Tibial artery (tissue), 4 donors: Measurements from ENCODE around the gene FBXW9.
A peak's percentile ranks its signal among the peaks of the same experiment; 100 is the strongest.

ENCODE experiments used
- DNase-seq, 2 donors: peaks; one replicate each; pipeline ENCODE4 v3.0.0-alpha.2; 2019
- H3K27ac ChIP-seq, 2 donors: fragments of 200-600 bp; sonication (generic) in 1 of 2; 1 replicate in 1 of 2; 2 replicates in 1 of 2; pipeline ENCODE4 v1.5.1; 2018 to 2019; ENCODE audit warnings: mild to moderate bottlenecking in 1 of 2
- H3K27me3 ChIP-seq, 2 donors: fragments of 200-600 bp; sonication (generic) in 1 of 2; one replicate each; pipeline versions ENCODE4 v1.5.1 to v1.6.0; 2016 to 2019
- H3K36me3 ChIP-seq, 3 donors: fragments of 200-600 bp; sonication (generic) in 2 of 3; one replicate each; pipeline ENCODE4 v1.5.1; 2016 to 2019; ENCODE audit warnings: mild to moderate bottlenecking in 2 of 3
- H3K4me1 ChIP-seq, 4 donors: fragments of 200-600 bp; sonication (generic) in 2 of 4; 1 replicate in 3 of 4; 2 replicates in 1 of 4; pipeline ENCODE4 v1.5.1; 2016 to 2019
- H3K4me3 ChIP-seq, 2 donors: fragments of 200-600 bp; sonication (generic) in 1 of 2; 1 replicate in 1 of 2; 2 replicates in 1 of 2; pipeline ENCODE4 v1.5.1; 2018 to 2019; ENCODE audit warnings: mild to moderate bottlenecking in 2 of 2
- H3K9me3 ChIP-seq, 3 donors: fragments of 200-600 bp; sonication (generic) in 1 of 3; one replicate each; pipeline ENCODE4 v1.5.1; 2016 to 2019
- intact Hi-C: fragments of 100-400 bp; cut with DNase I; formaldehyde crosslinking; loops from one replicate; pipeline ENCODE4 v1.15.0; 2023; ENCODE audit warnings: low total_unique reads
- TF ChIP-seq, protein P1 (sequence below), 2 experiments: fragments of 200-600 bp in 1 of 2; fragments of 450-650 bp in 1 of 2; IDR thresholded peaks; one replicate each; pipeline ENCODE4 v1.5.1; 2017 to 2019; ENCODE audit warnings: antibody characterized with exemption in 2 of 2, mild to moderate bottlenecking in 1 of 2, moderate library complexity in 1 of 2

Gene FBXW9

DNA sequence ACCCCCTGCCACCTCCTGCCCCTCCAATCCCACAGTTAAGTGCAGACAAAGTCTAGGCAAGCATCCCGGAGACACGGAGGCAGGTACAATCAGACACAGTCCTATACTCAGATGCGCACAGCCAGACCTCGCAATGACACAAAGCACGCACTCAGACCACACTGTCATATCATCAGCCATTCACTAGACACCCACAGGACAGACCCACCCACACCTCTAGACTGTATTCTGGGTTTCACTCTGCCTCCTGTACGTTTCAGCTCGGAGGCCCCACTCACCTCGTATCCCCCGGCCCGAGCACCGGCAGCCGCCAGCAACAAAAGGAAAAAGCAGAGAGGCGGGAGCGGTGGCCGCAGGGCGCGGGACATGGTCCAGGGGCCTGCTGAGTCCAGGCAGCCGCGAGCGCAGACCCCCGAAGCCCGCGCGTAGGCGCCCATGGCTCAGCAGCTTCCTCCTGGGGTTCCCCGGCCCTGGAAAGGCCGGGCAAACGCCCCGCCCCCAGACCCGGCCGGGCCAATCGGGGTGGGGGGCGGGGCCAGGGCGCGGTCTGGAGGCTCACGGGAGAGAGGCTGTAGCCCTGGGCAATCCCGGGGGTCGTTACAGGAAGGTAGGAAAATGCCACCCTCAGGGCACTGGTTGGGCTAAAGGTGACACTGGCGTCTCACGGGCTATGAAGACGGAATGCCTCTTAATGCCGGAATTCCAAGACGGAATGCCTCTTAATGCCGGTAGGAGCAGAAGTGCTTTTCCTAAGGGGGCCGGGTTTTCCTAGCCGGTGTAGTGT lies 30.0 kb downstream of the FBXW9 start, which contains the start of the genes MAN2B1 and WDR83:
TSS of gene MAN2B1 (minus strand) at position 478 of the 784 bp plus-strand sequence. CDS start at position 437, 41 bp downstream.
TSS of gene WDR83 (plus strand) at position 543 of the 784 bp plus-strand sequence. CDS start 2,984 bp downstream, outside the sequence.
- Histone ChIP-seq H3K36me3 (peaks cover 9 to 47% (median 28%) of the 10 kb centered on the region in 3 donors), H3K27me3 (no peaks in the 10 kb centered on the region), H3K27ac (peak within 1 kb of the TSS; percentile 47 to 93), H3K4me3 (peak within 1 kb of the TSS; percentile 60 to 83), H3K4me1 (peaks cover 0 to 53% (median 38%) of the 10 kb centered on the region in 4 donors), H3K9me3 (no peaks in the 10 kb centered on the region)
- DNase-seq, result peak; percentile 76 to 88
- TF ChIP-seq, protein P1, sequence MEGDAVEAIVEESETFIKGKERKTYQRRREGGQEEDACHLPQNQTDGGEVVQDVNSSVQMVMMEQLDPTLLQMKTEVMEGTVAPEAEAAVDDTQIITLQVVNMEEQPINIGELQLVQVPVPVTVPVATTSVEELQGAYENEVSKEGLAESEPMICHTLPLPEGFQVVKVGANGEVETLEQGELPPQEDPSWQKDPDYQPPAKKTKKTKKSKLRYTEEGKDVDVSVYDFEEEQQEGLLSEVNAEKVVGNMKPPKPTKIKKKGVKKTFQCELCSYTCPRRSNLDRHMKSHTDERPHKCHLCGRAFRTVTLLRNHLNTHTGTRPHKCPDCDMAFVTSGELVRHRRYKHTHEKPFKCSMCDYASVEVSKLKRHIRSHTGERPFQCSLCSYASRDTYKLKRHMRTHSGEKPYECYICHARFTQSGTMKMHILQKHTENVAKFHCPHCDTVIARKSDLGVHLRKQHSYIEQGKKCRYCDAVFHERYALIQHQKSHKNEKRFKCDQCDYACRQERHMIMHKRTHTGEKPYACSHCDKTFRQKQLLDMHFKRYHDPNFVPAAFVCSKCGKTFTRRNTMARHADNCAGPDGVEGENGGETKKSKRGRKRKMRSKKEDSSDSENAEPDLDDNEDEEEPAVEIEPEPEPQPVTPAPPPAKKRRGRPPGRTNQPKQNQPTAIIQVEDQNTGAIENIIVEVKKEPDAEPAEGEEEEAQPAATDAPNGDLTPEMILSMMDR (IDR thresholded peaks at IDR 0.05), result peak in 1 of 2 experiments; percentile 4
- intact Hi-C loops, result no loop called here

DNA sequence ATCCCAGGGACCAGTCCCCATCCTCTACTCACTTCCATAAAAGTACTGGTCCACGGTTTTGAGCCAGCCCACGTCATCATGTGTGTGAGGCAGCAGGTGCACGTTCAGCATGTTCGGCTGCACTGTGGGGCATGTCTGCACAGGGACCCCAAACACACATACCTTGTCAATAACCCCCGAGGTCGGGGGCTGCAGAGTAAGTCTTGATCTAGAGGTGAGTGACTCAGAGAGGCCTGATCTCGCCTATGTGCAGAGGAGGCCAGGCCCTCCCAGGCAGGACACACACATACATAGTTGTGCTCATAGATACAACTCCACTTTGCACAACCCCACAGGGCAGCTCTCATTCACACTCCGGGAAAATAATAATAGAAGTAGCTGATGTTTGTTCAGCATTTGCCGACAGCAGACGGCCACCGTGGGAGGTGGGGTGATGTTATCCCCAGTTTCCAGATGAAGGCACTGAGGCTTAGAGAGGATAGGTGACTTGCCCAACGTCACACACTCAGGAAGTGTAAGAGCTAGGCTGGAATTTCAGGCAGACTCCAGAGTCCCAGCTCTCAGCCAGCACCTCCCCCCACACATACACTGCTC lies 30.7 kb downstream of the FBXW9 start:
- Histone ChIP-seq H3K4me1 (peaks cover 0 to 49% (median 35%) of the 10 kb centered on the region in 4 donors), H3K36me3 (peaks cover 16 to 53% (median 35%) of the 10 kb centered on the region in 3 donors), H3K27ac (peak overlapping the region; percentile 47 to 93), H3K27me3 (no peaks in the 10 kb centered on the region), H3K4me3 (peak overlapping the region; percentile 60 to 83), H3K9me3 (no peaks in the 10 kb centered on the region)
- TF ChIP-seq, protein P1 (IDR thresholded peaks at IDR 0.05), result no peak
- DNase-seq, result no peak
- intact Hi-C loops, result no loop called here

DNA sequence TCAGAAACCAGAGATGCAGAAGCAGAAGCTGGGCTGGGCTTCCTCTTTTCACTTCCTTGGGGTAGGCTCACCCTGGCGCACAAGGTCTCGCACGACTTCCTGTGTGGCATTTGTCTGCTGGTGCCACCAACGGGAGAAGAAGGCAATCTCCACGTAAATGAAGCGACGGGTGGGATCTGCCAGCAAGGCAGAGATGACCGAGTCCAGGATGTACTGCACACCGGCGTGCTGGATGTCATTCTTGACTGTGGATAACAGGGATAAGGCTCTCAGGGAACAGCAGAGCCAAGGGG lies 31.2 kb downstream of the FBXW9 start:
- Histone ChIP-seq H3K27me3 (no peaks in the 10 kb centered on the region), H3K4me3 (peak overlapping the region; percentile 60 to 83), H3K36me3 (peaks cover 22 to 59% (median 35%) of the 10 kb centered on the region in 3 donors), H3K4me1 (peaks cover 0 to 44% (median 29%) of the 10 kb centered on the region in 4 donors), H3K27ac (no peak overlapping the region), H3K9me3 (no peaks in the 10 kb centered on the region)
- TF ChIP-seq, protein P1 (IDR thresholded peaks at IDR 0.05), result no peak
- DNase-seq, result peak; percentile 75 to 79
- intact Hi-C loops, result no loop called here

DNA sequence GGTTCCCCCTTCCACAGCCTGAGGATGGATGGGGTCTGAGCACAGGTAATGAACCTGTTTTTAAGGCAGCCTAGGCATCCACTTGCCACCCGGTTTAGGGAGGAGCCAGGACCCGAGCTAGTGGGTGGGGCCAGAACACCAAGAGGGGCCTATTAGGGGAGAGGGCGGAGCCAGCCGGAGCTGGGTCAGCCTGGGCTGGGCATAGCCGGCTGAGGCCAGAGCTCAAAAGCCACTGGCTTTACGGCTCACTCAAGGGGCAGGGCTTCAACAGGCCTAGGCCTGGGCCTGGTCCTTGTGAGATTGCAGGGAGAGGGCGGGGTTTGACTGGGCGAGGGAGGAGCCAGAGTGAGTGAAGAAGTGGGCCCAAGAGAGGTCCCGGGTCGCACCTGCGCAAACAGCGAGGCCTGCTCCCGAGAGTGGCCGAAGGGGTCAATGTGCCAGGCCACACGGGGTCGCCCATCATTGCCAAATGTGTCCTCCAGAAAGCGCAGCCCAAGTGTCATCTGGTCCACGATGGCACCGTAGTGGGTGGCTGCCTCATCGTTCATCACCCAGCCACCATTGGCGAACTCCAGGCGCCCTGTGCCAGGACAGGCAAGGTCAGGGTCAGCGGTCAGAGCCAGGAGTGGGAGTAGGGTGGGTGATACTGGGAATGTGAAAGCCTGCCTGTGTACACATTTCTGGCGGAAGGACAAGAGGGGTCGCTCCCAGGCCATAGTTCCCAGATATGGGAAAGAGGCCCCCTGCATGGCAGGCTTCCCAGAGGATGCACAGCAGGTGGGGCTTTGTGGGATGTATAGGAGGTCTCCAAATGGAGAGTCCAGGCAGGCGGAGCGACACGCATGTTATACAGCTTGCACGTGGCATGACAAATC lies 31.8 kb downstream of the FBXW9 start:
- H3K27me3 ChIP-seq, result no peaks in the 10 kb centered on the region
- H3K4me3 ChIP-seq, result no peak overlapping the region
- no peaks in the 10 kb centered on the region for H3K9me3 ChIP-seq
- no peak for DNase-seq
- TF ChIP-seq, protein P1 (IDR thresholded peaks at IDR 0.05), result no peak
- H3K27ac ChIP-seq, result no peak overlapping the region
- H3K4me1 ChIP-seq, result peaks cover 0 to 39% (median 26%) of the 10 kb centered on the region in 4 donors
- intact Hi-C loops, result no loop called here
- H3K36me3 ChIP-seq, result peaks cover 27 to 65% (median 35%) of the 10 kb centered on the region in 3 donors

DNA sequence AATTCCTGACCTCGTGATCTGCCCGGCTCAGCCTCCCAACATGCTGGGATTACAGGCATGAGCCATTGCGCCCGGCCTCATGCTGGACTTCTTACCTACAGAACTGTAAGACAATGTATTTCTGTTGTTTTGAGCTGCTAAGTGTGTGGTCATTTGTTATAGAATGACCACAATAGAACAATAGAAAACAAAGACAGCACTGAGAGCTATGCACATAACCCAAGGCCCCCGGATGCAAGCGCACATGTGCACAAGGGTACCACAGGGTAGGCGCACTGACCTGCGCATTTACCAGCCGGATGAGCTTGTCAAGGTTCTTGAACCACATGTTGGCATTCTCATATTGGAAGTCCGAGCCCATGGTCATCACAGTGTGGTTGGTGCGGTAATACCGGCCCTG lies 35.5 kb downstream of the FBXW9 start:
- Histone ChIP-seq H3K4me1 (peaks cover 0 to 12% (median 7%) of the 10 kb centered on the region in 4 donors), H3K9me3 (no peaks in the 10 kb centered on the region), H3K4me3 (no peak overlapping the region), H3K27me3 (no peaks in the 10 kb centered on the region), H3K36me3 (peaks cover 41 to 94% (median 67%) of the 10 kb centered on the region in 3 donors), H3K27ac (no peak overlapping the region)
- TF ChIP-seq, protein P1 (IDR thresholded peaks at IDR 0.05), result no peak
- DNase-seq, result no peak
- intact Hi-C loops, result no loop called here
